Measurements from ENCODE around the gene PCNX1. TPM values are rescaled to one million over a fixed set of nuclear protein-coding genes. Genes with fewer than 3 reads are reported as not detected.
A peak's percentile ranks its signal among the peaks of the same experiment; 100 is the strongest.

The PCNX1 gene
- total and polyA plus RNA-seq, 2 donors (not counting 1 experiment from before 2014, with no cell fraction given), result 35.7 to 69.4 TPM

GRCh38 chr14:70898111-70898745 lies 9.0 kb upstream of the PCNX1 start:
- Histone ChIP-seq H3K4me1 (ENCODE audit: control insufficient read depth, extremely low read depth, insufficient read depth, low read length) (peaks cover 20% of the 10 kb centered on the region), H4K20me1 (ENCODE audit: control insufficient read depth, extremely low read depth, insufficient read depth, low read length) (no peaks in the 10 kb centered on the region), H3K4me3 (replicated peaks in 1 of 4; ENCODE audit: control extremely low read depth in 1 of 4, insufficient read depth in 1 of 4, low read depth in 3 of 4, low read length in 4 of 4) (no peak overlapping the region), H2AFZ (ENCODE audit: low read length) (peak overlapping the region; percentile 41), H3K79me2 (ENCODE audit: control insufficient read depth, insufficient read depth, low read length) (no peaks in the 10 kb centered on the region), H3K9me3 (ENCODE audit: control insufficient read depth, insufficient read depth, low read depth, low read length) (no peaks in the 10 kb centered on the region), H3K27me3 (ENCODE audit: control insufficient read depth, insufficient read depth, low read length) (no peaks in the 10 kb centered on the region), H3K36me3 (ENCODE audit: control insufficient read depth, insufficient read depth, low read length) (no peaks in the 10 kb centered on the region), H3K9ac (ENCODE audit: insufficient read depth, low read length) (no peak overlapping the region), H3K27ac (ENCODE audit: insufficient read depth, low read length) (peak overlapping the region; percentile 47), H3K4me2 (ENCODE audit: extremely low read depth, insufficient read depth, low read length) (peak overlapping the region; percentile 35)
- peak in 1 of 2 donors; percentile 39 for DNase-seq (ENCODE audit: low read depth in 2 of 2)
- TF ChIP-seq EZH2 (IDR thresholded peaks at IDR 0.05; ENCODE audit: low read length, missing control alignments) (no peak), CTCF (conservative IDR thresholded peaks at IDR 0.05 in 1 of 2, IDR thresholded peaks at IDR 0.05 in 1 of 2; ENCODE audit: low read depth in 1 of 2, low read length in 2 of 2) (no peak)

GRCh38 chr14:70901269-70901668 lies 6.0 kb upstream of the PCNX1 start:
- no peaks in the 10 kb centered on the region for H3K9me3 ChIP-seq (ENCODE audit: control insufficient read depth, insufficient read depth, low read depth, low read length)
- H3K36me3 ChIP-seq (ENCODE audit: control insufficient read depth, insufficient read depth, low read length), result no peaks in the 10 kb centered on the region
- H3K27ac ChIP-seq (ENCODE audit: insufficient read depth, low read length), result no peak overlapping the region
- TF ChIP-seq CTCF (conservative IDR thresholded peaks at IDR 0.05 in 1 of 2, IDR thresholded peaks at IDR 0.05 in 1 of 2; ENCODE audit: low read depth in 1 of 2, low read length in 2 of 2) (no peak), EZH2 (IDR thresholded peaks at IDR 0.05; ENCODE audit: low read length, missing control alignments) (no peak)
- H2AFZ ChIP-seq (ENCODE audit: low read length), result no peak overlapping the region
- DNase-seq (ENCODE audit: low read depth in 2 of 2), result peak; percentile 22 to 73
- peak overlapping the region; percentile 42 for H3K9ac ChIP-seq (ENCODE audit: insufficient read depth, low read length)
- no peak overlapping the region for H3K4me3 ChIP-seq (replicated peaks in 1 of 4; ENCODE audit: control extremely low read depth in 1 of 4, insufficient read depth in 1 of 4, low read depth in 3 of 4, low read length in 4 of 4)
- H4K20me1 ChIP-seq (ENCODE audit: control insufficient read depth, extremely low read depth, insufficient read depth, low read length), result no peaks in the 10 kb centered on the region
- H3K4me1 ChIP-seq (ENCODE audit: control insufficient read depth, extremely low read depth, insufficient read depth, low read length), result peaks cover 21% of the 10 kb centered on the region
- H3K27me3 ChIP-seq (ENCODE audit: control insufficient read depth, insufficient read depth, low read length), result no peaks in the 10 kb centered on the region
- no peaks in the 10 kb centered on the region for H3K79me2 ChIP-seq (ENCODE audit: control insufficient read depth, insufficient read depth, low read length)
- peak overlapping the region; percentile 15 for H3K4me2 ChIP-seq (ENCODE audit: extremely low read depth, insufficient read depth, low read length)

- no peak for TF ChIP-seq CTCF (conservative IDR thresholded peaks at IDR 0.05 in 1 of 2, IDR thresholded peaks at IDR 0.05 in 1 of 2; ENCODE audit: low read depth in 1 of 2, low read length in 2 of 2)
- TF ChIP-seq EZH2 (IDR thresholded peaks at IDR 0.05; ENCODE audit: low read length, missing control alignments), result no peak
These were observed 5.1 kb upstream of the PCNX1 start for GRCh38 chr14:70902184-70902583.

More at GRCh38 chr14:70902184-70902583, 5.1 kb upstream of the PCNX1 start:
- no peak overlapping the region for H3K4me3 ChIP-seq (replicated peaks in 1 of 4; ENCODE audit: control extremely low read depth in 1 of 4, insufficient read depth in 1 of 4, low read depth in 3 of 4, low read length in 4 of 4)
- H3K9ac ChIP-seq (ENCODE audit: insufficient read depth, low read length), result no peak overlapping the region
- no peaks in the 10 kb centered on the region for H4K20me1 ChIP-seq (ENCODE audit: control insufficient read depth, extremely low read depth, insufficient read depth, low read length)
- no peaks in the 10 kb centered on the region for H3K9me3 ChIP-seq (ENCODE audit: control insufficient read depth, insufficient read depth, low read depth, low read length)
- H3K27me3 ChIP-seq (ENCODE audit: control insufficient read depth, insufficient read depth, low read length), result no peaks in the 10 kb centered on the region
- no peak overlapping the region for H3K27ac ChIP-seq (ENCODE audit: insufficient read depth, low read length)
- H3K4me2 ChIP-seq (ENCODE audit: extremely low read depth, insufficient read depth, low read length), result no peak overlapping the region
- no peak overlapping the region for H2AFZ ChIP-seq (ENCODE audit: low read length)
- no peaks in the 10 kb centered on the region for H3K79me2 ChIP-seq (ENCODE audit: control insufficient read depth, insufficient read depth, low read length)
- H3K36me3 ChIP-seq (ENCODE audit: control insufficient read depth, insufficient read depth, low read length), result no peaks in the 10 kb centered on the region
- DNase-seq (ENCODE audit: low read depth in 2 of 2), result no peak
- peaks cover 19% of the 10 kb centered on the region for H3K4me1 ChIP-seq (ENCODE audit: control insufficient read depth, extremely low read depth, insufficient read depth, low read length)
